Stimulated activated naive CD8-positive, alpha-beta T cell treated with anti-CD3 and anti-CD28 coated beads, Interleukin-15, amount 100 ng/mL, for 72 hours (primary cell): ENCODE results near the gene ADAMTS12.
"Not testable (repeated sequence)": the region's sequence is repeated elsewhere in the genome, so short reads cannot be mapped to it uniquely, and the experiment has no call there.

ENCODE experiments used
- ATAC-seq: fragments of 150-1000 bp; cut with Tn5 transposase; 2 replicates; pipeline ENCODE4 v1.10.0; 2021; ENCODE audit warnings: mild to moderate bottlenecking, moderate library complexity
- DNase-seq, 2 donors: peaks; one replicate each; pipeline ENCODE4 v3.0.0; 2021 to 2022
- H3K27ac Mint-ChIP-seq, 2 donors: one replicate each; pipeline ENCODE4 v1.8.0; 2022; ENCODE audit warnings: mild to moderate bottlenecking in 2 of 2, mixed read lengths in 2 of 2, moderate library complexity in 2 of 2
- H3K27me3 Mint-ChIP-seq: one replicate; pipeline ENCODE4 v1.8.0; 2022; ENCODE audit warnings: mixed read lengths
- H3K4me1 Mint-ChIP-seq: one replicate; pipeline ENCODE4 v1.8.0; 2022; ENCODE audit warnings: mild to moderate bottlenecking, mixed read lengths
- H3K4me3 Mint-ChIP-seq, 2 donors: one replicate each; pipeline ENCODE4 v1.8.0; 2022; ENCODE audit warnings: mild to moderate bottlenecking in 2 of 2, mixed read lengths in 2 of 2, moderate library complexity in 1 of 2
- H3K9me3 Mint-ChIP-seq, 2 donors: one replicate each; pipeline ENCODE4 v1.8.0; 2022; ENCODE audit warnings: mixed read lengths in 2 of 2

The ADAMTS12 gene

DNA sequence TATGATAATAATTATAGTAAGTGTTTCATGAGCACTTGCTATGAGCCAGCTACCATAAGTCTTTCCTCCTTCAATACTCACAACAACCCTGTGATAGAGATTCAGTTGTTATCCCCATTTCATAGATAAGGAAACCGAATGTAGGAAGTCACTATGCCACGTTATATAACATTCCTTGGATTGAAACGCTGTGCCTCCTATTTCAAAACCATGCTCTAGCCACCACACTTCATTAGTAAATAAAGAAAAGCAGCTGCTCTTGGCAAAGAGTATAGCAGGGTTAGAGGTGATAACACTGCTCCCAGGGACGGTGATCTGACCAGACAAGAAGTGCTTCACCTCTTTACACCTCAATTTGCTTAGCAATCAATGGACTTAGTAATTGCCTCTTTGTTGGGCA lies 5.5 kb downstream of the ADAMTS12 start:
- H3K27me3 Mint-ChIP-seq: peaks cover 26% of the 10 kb centered on the region
- H3K27ac Mint-ChIP-seq: no peak overlapping the region
- peaks cover 2% of the 10 kb centered on the region for H3K4me1 Mint-ChIP-seq
- no peaks in the 10 kb centered on the region for H3K9me3 Mint-ChIP-seq
- no peak overlapping the region for H3K4me3 Mint-ChIP-seq
- no peak for ATAC-seq
- DNase-seq: no peak

DNA sequence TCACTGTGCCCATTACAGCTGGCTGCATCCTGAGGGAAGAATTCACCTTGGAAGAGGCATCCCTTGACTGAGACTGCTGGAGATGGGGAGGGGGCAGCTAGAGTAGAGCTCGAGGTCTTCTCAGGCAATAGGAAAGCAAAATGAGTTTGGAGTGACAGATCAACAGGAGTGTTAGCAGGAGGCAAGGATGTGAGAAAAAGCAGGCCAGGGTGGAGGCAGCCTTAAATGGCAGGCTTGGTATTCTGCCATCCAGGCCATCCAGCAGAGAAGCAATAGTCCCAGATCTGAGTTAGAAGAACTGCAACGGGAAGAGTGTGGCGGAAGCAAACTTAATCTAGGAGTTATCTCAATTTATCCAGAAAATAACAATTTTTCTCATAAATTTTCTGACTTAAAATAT lies 6.1 kb downstream of the ADAMTS12 start:
- Mint-ChIP-seq H3K9me3 (no peaks in the 10 kb centered on the region), H3K4me1 (no peaks in the 10 kb centered on the region), H3K27me3 (peaks cover 20% of the 10 kb centered on the region), H3K27ac (no peak overlapping the region), H3K4me3 (no peak overlapping the region)
- ATAC-seq (no peak), DNase-seq (no peak)

DNA sequence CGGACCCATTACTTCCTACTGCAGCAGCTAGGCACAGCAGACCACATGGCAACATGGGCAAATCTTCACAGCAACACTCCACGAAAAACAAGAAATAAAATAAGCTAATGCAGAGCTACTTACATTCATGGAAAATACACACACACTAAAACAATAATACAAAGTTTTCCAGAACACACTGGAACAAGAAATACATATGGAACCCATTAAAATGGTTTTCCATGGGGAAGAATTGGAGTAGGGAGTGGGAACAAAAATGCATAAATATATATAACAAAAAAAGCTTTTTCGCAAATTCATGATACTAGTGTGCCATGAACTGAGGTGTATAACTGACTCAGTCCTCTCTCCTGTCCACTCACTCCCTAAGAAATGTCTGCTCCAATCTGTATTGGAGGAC lies 8.3 kb downstream of the ADAMTS12 start:
- H3K27ac Mint-ChIP-seq: no peak overlapping the region
- no peaks in the 10 kb centered on the region for H3K9me3 Mint-ChIP-seq

DNA sequence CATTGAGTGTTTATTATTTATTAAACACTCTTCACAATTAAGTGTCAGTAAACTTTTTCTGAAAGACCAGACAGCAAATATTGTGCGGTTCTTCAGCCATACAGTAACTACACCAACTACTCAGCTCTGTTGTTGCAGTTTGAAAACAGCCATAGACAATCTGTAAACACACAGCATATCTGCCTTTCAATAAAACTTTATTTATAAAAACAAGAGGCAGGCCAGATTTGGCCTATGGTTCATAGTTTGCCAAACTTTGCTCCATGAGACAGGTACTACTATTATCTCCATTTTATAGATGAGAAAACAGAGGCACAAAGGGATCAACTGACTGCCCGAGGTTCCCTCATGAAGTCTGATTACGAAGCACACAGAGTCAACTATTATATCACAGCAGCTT lies 11.5 kb downstream of the ADAMTS12 start:
- ATAC-seq (no peak), DNase-seq (no peak)
- no peaks in the 10 kb centered on the region for H3K27me3 Mint-ChIP-seq
- H3K27ac Mint-ChIP-seq: no peak overlapping the region
- peaks cover 0 to 3% of the 10 kb centered on the region in 2 donors for H3K9me3 Mint-ChIP-seq
- H3K4me1 Mint-ChIP-seq: no peaks in the 10 kb centered on the region
- no peak overlapping the region for H3K4me3 Mint-ChIP-seq

More for the DNA sequence above, 8.3 kb downstream of the ADAMTS12 start:
- no peak for DNase-seq
- H3K4me1 Mint-ChIP-seq: no peaks in the 10 kb centered on the region
- no peaks in the 10 kb centered on the region for H3K27me3 Mint-ChIP-seq
- H3K4me3 Mint-ChIP-seq: no peak overlapping the region
- no peak for ATAC-seq

DNA sequence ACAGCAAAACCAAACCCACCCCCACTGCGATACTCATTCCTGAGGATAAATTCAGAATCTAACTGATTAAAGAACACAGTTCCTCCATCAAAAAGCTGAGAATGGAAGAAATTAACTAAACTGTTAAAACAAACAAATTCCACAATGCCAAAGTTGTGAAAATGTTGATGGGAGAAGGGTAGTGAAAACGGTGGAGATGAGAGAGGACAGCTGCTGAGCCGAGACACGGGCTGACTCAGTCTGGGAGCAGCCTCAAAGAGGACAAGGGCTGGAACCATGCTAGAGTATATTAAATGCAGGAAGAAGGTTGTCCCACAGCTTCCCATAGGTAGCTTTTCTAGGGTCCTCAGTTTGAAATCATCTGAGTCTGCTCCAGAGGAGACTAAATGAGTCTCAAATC lies 14.3 kb downstream of the ADAMTS12 start:
- Mint-ChIP-seq H3K27me3 (no peaks in the 10 kb centered on the region), H3K9me3 (peaks cover 5 to 11% of the 10 kb centered on the region in 2 donors), H3K4me3 (no peak overlapping the region), H3K4me1 (no peaks in the 10 kb centered on the region), H3K27ac (no peak overlapping the region)
- ATAC-seq (no peak), DNase-seq (no peak)

DNA sequence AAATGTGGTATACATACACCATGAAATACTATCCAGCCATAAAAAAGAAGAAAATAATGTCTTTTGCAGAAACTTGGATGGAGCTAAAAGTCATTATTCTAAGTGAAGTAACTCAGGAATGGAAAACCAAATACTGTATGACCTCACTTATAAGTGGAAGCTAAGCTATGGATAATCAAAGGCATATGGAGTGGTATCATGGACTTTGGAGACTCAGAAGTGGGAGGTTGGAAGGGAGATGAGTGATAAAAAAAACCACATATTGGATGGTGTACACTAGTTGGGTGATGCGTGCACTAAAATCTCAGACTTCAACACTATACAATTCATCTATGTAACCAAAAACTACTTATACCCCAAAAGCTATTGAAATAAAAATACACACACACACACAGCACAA lies 24.5 kb downstream of the ADAMTS12 start:
- no peak for DNase-seq
- no peak for ATAC-seq
- Mint-ChIP-seq H3K4me1 (no peaks in the 10 kb centered on the region), H3K27me3 (no peaks in the 10 kb centered on the region), H3K9me3 (peaks cover 18 to 39% of the 10 kb centered on the region in 2 donors), H3K27ac (no peak overlapping the region), H3K4me3 (no peak overlapping the region)

DNA sequence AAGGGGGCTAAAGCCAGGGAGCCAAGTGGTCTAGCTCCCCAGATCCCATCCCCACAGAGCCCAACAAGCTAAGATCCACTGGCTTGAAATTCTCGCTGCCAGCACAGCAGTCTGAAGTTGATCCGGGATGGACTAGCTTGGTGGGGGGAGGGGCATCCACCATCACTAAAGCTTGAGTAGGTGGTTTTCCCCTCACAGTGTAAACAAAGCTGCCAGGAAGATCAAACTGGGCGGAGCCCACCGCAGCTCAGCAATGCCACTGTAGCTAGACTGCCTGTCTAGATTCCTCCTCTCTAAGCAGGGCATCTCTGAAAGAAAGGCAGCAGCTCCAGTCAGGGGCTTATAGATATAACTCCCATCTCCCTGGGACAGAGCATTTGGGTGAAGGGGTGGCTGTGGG lies 32.6 kb downstream of the ADAMTS12 start:
- H3K9me3 Mint-ChIP-seq, H3K27ac Mint-ChIP-seq, H3K4me1 Mint-ChIP-seq, H3K4me3 Mint-ChIP-seq, H3K27me3 Mint-ChIP-seq: not testable (repeated sequence)
- ATAC-seq: peak; percentile 39
- DNase-seq: peak in 1 of 2 donors; percentile 21

DNA sequence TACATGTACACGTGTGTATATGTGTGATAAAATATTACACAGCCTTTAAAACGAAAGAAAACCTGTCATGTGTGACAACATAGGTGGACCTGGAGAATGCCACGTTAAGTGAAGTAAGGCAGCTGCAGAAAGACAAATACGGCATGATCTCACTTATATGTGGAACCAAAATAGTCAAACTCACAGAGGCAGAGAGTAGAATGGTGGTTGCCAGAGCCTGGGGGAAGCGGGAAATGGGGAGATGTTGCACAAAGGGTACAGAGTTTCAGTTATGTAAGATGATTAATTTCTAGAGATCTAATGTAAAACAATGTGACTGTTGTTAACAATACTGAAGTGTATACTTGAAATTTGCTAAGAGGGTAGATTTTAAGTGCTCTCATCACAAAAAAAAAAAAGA lies 34.8 kb downstream of the ADAMTS12 start:
- DNase-seq: no peak
- Mint-ChIP-seq H3K9me3 (no peaks in the 10 kb centered on the region), H3K27ac (no peak overlapping the region), H3K4me1 (peaks cover 6% of the 10 kb centered on the region), H3K4me3 (no peak overlapping the region), H3K27me3 (peaks cover 7% of the 10 kb centered on the region)
- peak; percentile 31 for ATAC-seq

DNA sequence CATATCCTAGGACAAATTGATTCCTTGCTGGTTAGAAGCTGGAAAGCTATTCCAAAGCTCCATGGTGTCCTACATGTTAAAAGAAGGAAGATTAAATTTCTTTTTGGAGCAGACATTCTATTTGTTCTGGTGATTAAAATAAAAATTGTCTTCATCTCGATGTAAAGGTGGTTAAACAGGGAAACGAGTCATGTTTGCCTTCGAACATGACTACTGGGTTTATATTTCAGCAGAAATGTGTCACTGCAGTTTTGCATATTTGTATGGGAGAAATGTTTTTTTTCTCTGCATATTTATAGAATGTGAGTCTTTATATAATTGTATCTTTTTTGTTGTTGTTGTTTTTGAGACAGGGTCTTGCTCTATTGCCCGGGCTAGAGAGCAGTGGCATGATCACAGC lies 36.4 kb downstream of the ADAMTS12 start:
- DNase-seq (no peak), ATAC-seq (no peak)
- peaks cover 13% of the 10 kb centered on the region for H3K27me3 Mint-ChIP-seq
- no peak overlapping the region for H3K4me3 Mint-ChIP-seq
- no peaks in the 10 kb centered on the region for H3K9me3 Mint-ChIP-seq
- peaks cover 14% of the 10 kb centered on the region for H3K4me1 Mint-ChIP-seq
- no peak overlapping the region for H3K27ac Mint-ChIP-seq

DNA sequence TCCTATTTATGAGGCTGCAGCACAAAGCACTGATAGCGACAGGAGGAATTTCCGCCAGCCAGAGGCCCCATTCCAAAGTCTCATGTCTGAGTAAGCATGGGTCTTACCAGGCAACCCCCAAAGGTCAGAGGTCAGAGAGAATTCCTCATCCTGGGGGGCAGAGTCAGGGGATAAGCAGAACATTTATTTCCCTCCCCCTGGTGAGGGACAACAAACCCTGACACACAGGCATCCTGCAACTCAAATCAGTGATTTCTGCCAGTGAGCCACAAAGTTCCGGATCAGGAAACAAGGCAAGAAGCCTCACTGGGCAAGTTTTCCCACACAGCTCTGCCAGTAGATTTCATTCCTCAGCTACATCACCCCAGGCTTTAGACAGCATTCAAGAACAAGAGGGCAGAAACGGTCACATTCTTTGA lies 37.0 kb downstream of the ADAMTS12 start:
- DNase-seq (no peak), ATAC-seq (no peak)
- H3K4me3 Mint-ChIP-seq: no peak overlapping the region
- peaks cover 21% of the 10 kb centered on the region for H3K4me1 Mint-ChIP-seq
- no peaks in the 10 kb centered on the region for H3K9me3 Mint-ChIP-seq
- no peak overlapping the region for H3K27ac Mint-ChIP-seq
- H3K27me3 Mint-ChIP-seq: peaks cover 13% of the 10 kb centered on the region

DNA sequence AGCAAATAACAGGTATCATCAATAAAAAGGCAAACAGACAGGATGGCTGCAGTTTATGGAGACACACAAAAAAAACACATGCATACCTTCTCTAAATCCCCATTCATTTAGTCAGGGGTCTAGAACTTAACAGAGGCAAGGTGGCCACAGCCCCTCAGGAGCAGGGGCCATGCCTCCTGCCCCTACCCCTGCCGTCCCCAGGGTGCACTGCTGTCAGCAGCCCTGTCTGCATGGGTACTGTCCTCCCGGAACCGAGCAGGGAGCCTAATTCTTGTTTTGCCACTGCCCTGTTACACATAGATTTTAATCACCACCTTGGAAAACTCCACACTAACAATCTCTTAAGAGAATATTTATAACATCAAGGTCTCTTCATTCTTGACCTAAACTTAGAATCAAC lies 39.0 kb downstream of the ADAMTS12 start:
- Mint-ChIP-seq H3K27me3 (peaks cover 13% of the 10 kb centered on the region), H3K27ac (no peak overlapping the region), H3K4me3 (no peak overlapping the region), H3K9me3 (no peaks in the 10 kb centered on the region), H3K4me1 (peaks cover 21% of the 10 kb centered on the region)
- DNase-seq (no peak), ATAC-seq (no peak)

DNA sequence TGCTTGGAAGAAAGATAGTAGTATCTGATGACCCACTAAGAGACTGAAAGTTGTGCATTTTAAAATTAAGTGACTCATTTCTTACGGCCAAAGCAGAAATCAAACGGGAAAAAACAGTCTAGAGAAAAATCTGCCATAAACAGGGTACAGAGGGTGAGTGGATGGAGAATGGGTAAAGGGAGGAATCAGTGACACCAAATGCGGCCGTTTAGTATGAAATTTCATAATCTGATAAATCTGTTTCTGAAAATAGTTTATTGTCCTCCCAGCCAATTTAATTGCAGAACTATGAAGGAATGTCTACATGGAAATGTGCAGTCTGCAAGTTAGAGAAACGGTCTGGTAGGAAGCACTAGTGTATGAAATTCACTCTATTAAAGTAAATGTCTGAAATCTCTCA lies 39.5 kb downstream of the ADAMTS12 start:
- H3K4me3 Mint-ChIP-seq: no peak overlapping the region
- ATAC-seq: no peak
- no peaks in the 10 kb centered on the region for H3K9me3 Mint-ChIP-seq

DNA sequence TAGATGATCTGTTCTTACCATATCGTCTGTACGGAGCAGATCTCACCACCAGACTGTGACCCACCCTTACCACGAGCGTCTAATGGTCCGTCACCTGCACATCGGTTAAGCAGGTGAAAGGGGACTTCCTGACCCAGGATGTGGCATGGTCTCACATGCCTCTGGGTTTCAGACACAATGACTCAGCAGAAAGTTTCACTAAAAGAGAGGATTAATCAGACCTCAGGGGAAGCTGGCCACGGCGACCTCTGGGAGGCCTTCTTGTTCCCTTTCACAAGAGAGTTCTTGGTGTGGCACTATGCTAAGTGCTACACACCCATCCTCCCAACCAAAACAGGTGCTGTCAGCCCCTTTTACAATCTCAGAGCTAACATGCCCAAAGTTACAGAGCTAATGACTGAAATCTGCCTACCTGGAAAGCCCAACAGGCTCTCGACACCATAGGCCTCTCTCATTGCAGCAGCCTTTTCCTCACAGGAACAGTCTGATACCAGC lies 41.6 kb downstream of the ADAMTS12 start:
- H3K9me3 Mint-ChIP-seq: no peaks in the 10 kb centered on the region
- peak; percentile 99 for ATAC-seq
- DNase-seq: peak; percentile 36 to 74
- peaks cover 15% of the 10 kb centered on the region for H3K4me1 Mint-ChIP-seq
- H3K27ac Mint-ChIP-seq: peak overlapping the region in 1 of 2 donors; percentile 60
- H3K4me3 Mint-ChIP-seq: peak overlapping the region; percentile 14 to 16
- H3K27me3 Mint-ChIP-seq: peaks cover 13% of the 10 kb centered on the region

More for the DNA sequence above, 39.5 kb downstream of the ADAMTS12 start:
- Mint-ChIP-seq H3K27me3 (peaks cover 13% of the 10 kb centered on the region), H3K4me1 (peaks cover 21% of the 10 kb centered on the region), H3K27ac (no peak overlapping the region)
- no peak for DNase-seq

DNA sequence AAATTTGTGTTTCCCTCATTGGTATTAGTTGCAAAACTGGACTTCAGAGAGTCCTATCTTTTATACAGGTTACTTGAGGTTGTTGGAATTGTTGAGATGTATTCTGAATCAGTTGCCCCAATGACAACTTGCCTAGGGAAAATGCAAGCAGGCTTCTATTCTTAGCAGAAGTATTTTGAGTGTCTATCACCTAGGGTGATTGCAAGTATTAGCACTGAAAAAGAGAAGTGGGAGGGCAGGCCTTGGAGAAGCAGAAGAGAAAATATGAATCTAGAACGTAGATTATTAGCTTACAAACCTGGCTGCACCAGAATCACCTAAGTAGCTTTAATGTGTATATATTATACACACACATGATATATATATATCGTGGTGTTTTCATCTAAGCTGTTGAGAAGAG lies 43.2 kb downstream of the ADAMTS12 start:
- DNase-seq (no peak), ATAC-seq (no peak)
- Mint-ChIP-seq H3K4me1 (peaks cover 15% of the 10 kb centered on the region), H3K27ac (no peak overlapping the region), H3K27me3 (peaks cover 13% of the 10 kb centered on the region), H3K9me3 (peaks cover 0 to 7% of the 10 kb centered on the region in 2 donors), H3K4me3 (no peak overlapping the region)

DNA sequence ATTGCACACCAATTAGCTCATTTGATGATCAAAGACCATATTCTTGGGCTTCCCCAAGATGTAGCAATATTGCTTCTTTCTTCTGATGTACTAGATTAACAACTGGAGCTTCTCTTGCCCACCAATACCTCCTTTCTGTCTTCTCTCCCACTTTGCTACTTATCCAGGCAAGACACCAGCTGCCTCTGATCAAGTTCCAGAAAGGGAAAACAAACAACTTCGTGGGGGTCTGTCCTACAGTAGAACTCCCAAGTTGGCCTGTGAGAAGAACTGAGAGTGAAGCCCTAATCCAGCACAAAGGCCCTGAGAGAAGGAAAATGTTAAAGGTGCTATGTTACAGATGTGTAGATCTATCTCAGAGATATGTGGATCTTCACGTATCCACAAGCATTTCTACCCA lies 44.9 kb downstream of the ADAMTS12 start:
- no peak overlapping the region for H3K27ac Mint-ChIP-seq
- ATAC-seq: no peak
- peaks cover 4% of the 10 kb centered on the region for H3K27me3 Mint-ChIP-seq
- H3K4me3 Mint-ChIP-seq: no peak overlapping the region
- H3K9me3 Mint-ChIP-seq: peaks cover 0 to 16% of the 10 kb centered on the region in 2 donors
- H3K4me1 Mint-ChIP-seq: peaks cover 17% of the 10 kb centered on the region
- no peak for DNase-seq

DNA sequence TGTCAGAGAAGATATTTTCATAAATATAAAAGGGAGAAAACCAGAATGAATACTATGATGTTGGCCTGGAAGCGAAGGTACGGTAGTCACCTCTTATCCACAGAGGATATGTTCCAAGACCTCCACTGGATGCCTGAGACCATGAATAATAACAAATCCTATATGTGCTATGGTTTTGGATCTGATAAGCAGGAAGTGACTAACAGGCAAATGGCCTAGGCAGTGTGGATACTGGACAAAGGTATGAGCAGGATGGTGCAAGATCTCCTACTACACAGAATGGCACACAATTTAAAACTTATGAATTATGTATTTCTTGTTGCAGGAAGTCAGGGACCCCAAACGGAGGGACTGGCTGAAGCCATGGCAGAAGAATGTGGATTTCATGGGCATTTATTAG lies 48.2 kb downstream of the ADAMTS12 start:
- Mint-ChIP-seq H3K27me3 (no peaks in the 10 kb centered on the region), H3K4me3 (no peak overlapping the region), H3K9me3 (peaks cover 0 to 16% of the 10 kb centered on the region in 2 donors), H3K4me1 (peaks cover 15% of the 10 kb centered on the region), H3K27ac (no peak overlapping the region)
- DNase-seq: no peak
- ATAC-seq: no peak

DNA sequence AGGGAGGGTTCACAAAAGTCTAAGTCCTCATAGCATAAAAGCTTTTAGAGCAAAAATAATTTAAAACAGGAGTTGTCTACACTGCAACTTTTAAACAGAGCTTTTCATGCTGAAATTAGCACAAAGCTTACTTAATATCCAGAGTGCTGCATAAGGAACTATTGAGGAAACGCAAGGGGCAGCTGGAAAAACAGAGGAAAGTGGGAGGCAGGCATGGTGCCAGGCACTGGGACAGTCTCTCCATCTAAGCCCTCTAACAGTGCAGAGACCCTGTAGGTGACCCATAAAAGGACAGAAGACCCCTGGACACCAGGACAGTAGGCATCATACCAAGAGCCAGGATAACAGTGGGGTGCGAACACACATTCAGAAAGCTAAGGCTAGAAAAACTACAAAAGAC lies 49.3 kb downstream of the ADAMTS12 start:
- no peak for ATAC-seq

More for the DNA sequence above, 49.3 kb downstream of the ADAMTS12 start:
- Mint-ChIP-seq H3K4me1 (peaks cover 15% of the 10 kb centered on the region), H3K27ac (no peak overlapping the region), H3K27me3 (peaks cover 8% of the 10 kb centered on the region), H3K4me3 (no peak overlapping the region), H3K9me3 (peaks cover 0 to 16% of the 10 kb centered on the region in 2 donors)
- DNase-seq: no peak
